Neural progenitor cell (in vitro differentiated cells): ENCODE data around the gene CXCL3. TPM values are rescaled to one million over a fixed set of nuclear protein-coding genes. Genes with fewer than 3 reads are reported as not detected.

Source experiments
- DNase-seq: peaks from one replicate; pipeline ENCODE4 v3.0.0-alpha.2; 2016; ENCODE audit warnings: low spot score
- H2AFZ ChIP-seq: fragments of 200-600 bp; sonication (generic); replicated peaks from 2 replicates; pipeline ENCODE4 v1.6.1; 2016; ENCODE audit warnings: antibody characterized with exemption
- H3F3A ChIP-seq: fragments of 200-600 bp; sonication (generic); 2 replicates; pipeline ENCODE4 v1.6.1; 2016; ENCODE audit warnings: antibody characterized with exemption, low read depth
- H3K27ac ChIP-seq: fragments of 200-600 bp; sonication (generic); 2 replicates; pipeline ENCODE4 v1.5.1; 2016; ENCODE audit warnings: mild to moderate bottlenecking
- H3K27me3 ChIP-seq: fragments of 200-600 bp; sonication (generic); 2 replicates; pipeline ENCODE4 v1.6.1; 2016; ENCODE audit warnings: mild to moderate bottlenecking, moderate library complexity
- H3K36me3 ChIP-seq: fragments of 200-600 bp; sonication (generic); 2 replicates; pipeline ENCODE4 v1.5.1; 2016
- H3K4me1 ChIP-seq: fragments of 200-600 bp; sonication (generic); 2 replicates; pipeline ENCODE4 v1.6.1; 2016; ENCODE audit warnings: mixed run types
- H3K4me2 ChIP-seq: fragments of 200-600 bp; sonication (generic); 2 replicates; pipeline ENCODE4 v1.6.1; 2016
- H3K4me3 ChIP-seq: fragments of 200-600 bp; sonication (generic); 2 replicates; pipeline ENCODE4 v1.5.1; 2016
- H3K79me2 ChIP-seq: fragments of 200-600 bp; sonication (generic); 2 replicates; pipeline ENCODE4 v1.6.1; 2016; ENCODE audit warnings: low read depth
- H3K9ac ChIP-seq: fragments of 200-600 bp; sonication (generic); 2 replicates; pipeline ENCODE4 v1.6.1; 2016
- H3K9me3 ChIP-seq: fragments of 200-600 bp; sonication (generic); 2 replicates; pipeline ENCODE4 v1.5.1; 2016; ENCODE audit warnings: low read depth
- H4K20me1 ChIP-seq: fragments of 200-600 bp; sonication (generic); 2 replicates; pipeline ENCODE4 v1.6.1; 2016; ENCODE audit warnings: low read depth
- H3K27ac Mint-ChIP-seq: 3 replicates; pipeline ENCODE4 v1.8.0; 2021; ENCODE audit warnings: mixed read lengths
- H3K27me3 Mint-ChIP-seq: 2 replicates; pipeline ENCODE4 v1.8.0; 2022; ENCODE audit warnings: low read depth, mild to moderate bottlenecking, inconsistent platforms, moderate library complexity, mixed read lengths; ENCODE audit not compliant: insufficient read depth
- H3K36me3 Mint-ChIP-seq: 3 replicates; pipeline ENCODE4 v1.8.0; 2021; ENCODE audit warnings: mixed read lengths
- H3K4me1 Mint-ChIP-seq: 3 replicates; pipeline ENCODE4 v1.8.0; 2021; ENCODE audit warnings: mixed read lengths
- H3K4me3 Mint-ChIP-seq: 3 replicates; pipeline ENCODE4 v1.8.0; 2021; ENCODE audit warnings: mild to moderate bottlenecking, moderate library complexity, mixed read lengths
- H3K9me3 Mint-ChIP-seq: 3 replicates; pipeline ENCODE4 v1.8.0; 2020; ENCODE audit warnings: mixed read lengths
- EZH2 ChIP-seq: fragments of 200-600 bp; sonication (generic); IDR thresholded peaks from 2 replicates; pipeline ENCODE4 v1.6.1; 2017; ENCODE audit warnings: antibody characterized with exemption, mild to moderate bottlenecking, moderate library complexity
- EZH2phosphoT487 ChIP-seq: fragments of 200-600 bp; sonication (generic); IDR thresholded peaks from 2 replicates; pipeline ENCODE4 v1.6.1; 2017; ENCODE audit warnings: antibody characterized with exemption
- total RNA-seq: library from RNA; depleted of rRNA; stranded (reverse); fragments of >200 nt; gene quantifications from 2 replicates; pipeline ENCODE4 v1.2.3, GENCODE V29; 2015; ENCODE audit warnings: low replicate concordance
- TF ChIP-seq, protein P1 (sequence below): fragments of 200-600 bp; sonication (generic); IDR thresholded peaks from 2 replicates; pipeline ENCODE4 v1.5.1; 2017; ENCODE audit warnings: antibody characterized with exemption, mild to moderate bottlenecking

Gene CXCL3
- total RNA-seq, 1 donor from 2014 or later, result 1.5 TPM

DNA sequence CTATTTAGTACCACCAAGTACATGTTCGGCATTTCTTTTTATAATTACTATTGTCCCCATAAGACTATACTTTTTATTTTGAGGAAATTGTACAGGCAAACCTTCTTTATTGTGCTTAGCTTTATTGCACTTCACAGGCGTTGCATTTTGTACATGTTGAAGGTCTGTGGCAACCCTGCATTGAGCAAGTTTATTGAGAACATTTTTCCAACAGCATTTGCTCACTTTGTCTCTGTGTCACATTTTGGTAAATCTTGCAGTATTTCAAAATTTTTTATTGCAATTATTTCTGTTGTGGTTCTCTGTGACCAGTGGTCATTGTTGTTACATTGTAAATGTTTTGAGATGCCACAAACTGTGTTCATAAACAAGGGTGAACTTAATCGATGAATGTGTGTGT lies 29.2 kb downstream of the CXCL3 start:
- no peaks in the 10 kb centered on the region for H4K20me1 ChIP-seq
- no peaks in the 10 kb centered on the region for H3K4me1 Mint-ChIP-seq
- no peaks in the 10 kb centered on the region for H3K36me3 Mint-ChIP-seq
- TF ChIP-seq EZH2 (no peak), EZH2phosphoT487 (no peak)
- TF ChIP-seq, protein P1, sequence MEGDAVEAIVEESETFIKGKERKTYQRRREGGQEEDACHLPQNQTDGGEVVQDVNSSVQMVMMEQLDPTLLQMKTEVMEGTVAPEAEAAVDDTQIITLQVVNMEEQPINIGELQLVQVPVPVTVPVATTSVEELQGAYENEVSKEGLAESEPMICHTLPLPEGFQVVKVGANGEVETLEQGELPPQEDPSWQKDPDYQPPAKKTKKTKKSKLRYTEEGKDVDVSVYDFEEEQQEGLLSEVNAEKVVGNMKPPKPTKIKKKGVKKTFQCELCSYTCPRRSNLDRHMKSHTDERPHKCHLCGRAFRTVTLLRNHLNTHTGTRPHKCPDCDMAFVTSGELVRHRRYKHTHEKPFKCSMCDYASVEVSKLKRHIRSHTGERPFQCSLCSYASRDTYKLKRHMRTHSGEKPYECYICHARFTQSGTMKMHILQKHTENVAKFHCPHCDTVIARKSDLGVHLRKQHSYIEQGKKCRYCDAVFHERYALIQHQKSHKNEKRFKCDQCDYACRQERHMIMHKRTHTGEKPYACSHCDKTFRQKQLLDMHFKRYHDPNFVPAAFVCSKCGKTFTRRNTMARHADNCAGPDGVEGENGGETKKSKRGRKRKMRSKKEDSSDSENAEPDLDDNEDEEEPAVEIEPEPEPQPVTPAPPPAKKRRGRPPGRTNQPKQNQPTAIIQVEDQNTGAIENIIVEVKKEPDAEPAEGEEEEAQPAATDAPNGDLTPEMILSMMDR, result no peak
- no peak overlapping the region for H2AFZ ChIP-seq
- no peaks in the 10 kb centered on the region for H3K27me3 Mint-ChIP-seq
- no peaks in the 10 kb centered on the region for H3K9me3 ChIP-seq
- H3F3A ChIP-seq, result no peaks in the 10 kb centered on the region
- no peaks in the 10 kb centered on the region for H3K36me3 ChIP-seq
- H3K4me3 ChIP-seq, result no peak overlapping the region
- no peaks in the 10 kb centered on the region for H3K27me3 ChIP-seq
- H3K9ac ChIP-seq, result no peak overlapping the region
- DNase-seq, result no peak
- no peak overlapping the region for H3K4me3 Mint-ChIP-seq
- H3K9me3 Mint-ChIP-seq, result no peaks in the 10 kb centered on the region
- no peaks in the 10 kb centered on the region for H3K79me2 ChIP-seq
- H3K27ac ChIP-seq, result no peak overlapping the region
- no peak overlapping the region for H3K4me2 ChIP-seq
- no peaks in the 10 kb centered on the region for H3K4me1 ChIP-seq
- H3K27ac Mint-ChIP-seq, result no peak overlapping the region

DNA sequence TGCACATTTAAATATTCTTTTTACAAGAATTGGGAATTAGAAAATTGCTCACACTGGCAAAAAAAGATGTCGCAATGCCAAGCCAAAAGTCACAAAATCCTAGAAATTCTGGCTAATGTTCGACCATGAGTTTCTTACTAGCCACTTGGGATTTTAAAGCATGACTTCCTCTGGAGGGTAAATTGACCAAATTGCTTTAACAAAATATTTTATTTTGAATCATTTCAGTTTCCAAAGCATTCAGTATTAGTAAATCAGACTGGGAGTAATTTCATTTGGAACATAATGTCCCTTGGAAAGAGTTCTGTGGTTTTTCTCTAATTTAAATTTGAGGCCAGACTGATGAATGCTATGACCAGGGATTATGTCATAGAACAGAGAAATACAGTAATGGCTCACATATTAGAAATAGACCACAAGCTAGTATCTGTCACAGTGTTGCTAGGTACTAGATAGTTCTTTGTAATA lies 32.4 kb downstream of the CXCL3 start:
- H3K79me2 ChIP-seq, result no peaks in the 10 kb centered on the region
- no peaks in the 10 kb centered on the region for H3K9me3 ChIP-seq
- no peak overlapping the region for H3K4me3 ChIP-seq
- no peaks in the 10 kb centered on the region for H4K20me1 ChIP-seq
- no peaks in the 10 kb centered on the region for H3K36me3 ChIP-seq
- H3K4me1 Mint-ChIP-seq, result no peaks in the 10 kb centered on the region
- no peak overlapping the region for H3K9ac ChIP-seq
- H3F3A ChIP-seq, result no peaks in the 10 kb centered on the region
- no peak overlapping the region for H3K4me3 Mint-ChIP-seq
- H3K9me3 Mint-ChIP-seq, result no peaks in the 10 kb centered on the region
- no peak overlapping the region for H2AFZ ChIP-seq
- H3K27me3 Mint-ChIP-seq, result peaks cover 2% of the 10 kb centered on the region
- H3K36me3 Mint-ChIP-seq, result no peaks in the 10 kb centered on the region
- no peaks in the 10 kb centered on the region for H3K4me1 ChIP-seq
- no peak for DNase-seq
- no peak overlapping the region for H3K27ac Mint-ChIP-seq
- H3K4me2 ChIP-seq, result no peak overlapping the region
- TF ChIP-seq EZH2phosphoT487 (no peak), EZH2 (no peak)
- TF ChIP-seq, protein P1, result no peak
- no peak overlapping the region for H3K27ac ChIP-seq
- H3K27me3 ChIP-seq, result no peaks in the 10 kb centered on the region

DNA sequence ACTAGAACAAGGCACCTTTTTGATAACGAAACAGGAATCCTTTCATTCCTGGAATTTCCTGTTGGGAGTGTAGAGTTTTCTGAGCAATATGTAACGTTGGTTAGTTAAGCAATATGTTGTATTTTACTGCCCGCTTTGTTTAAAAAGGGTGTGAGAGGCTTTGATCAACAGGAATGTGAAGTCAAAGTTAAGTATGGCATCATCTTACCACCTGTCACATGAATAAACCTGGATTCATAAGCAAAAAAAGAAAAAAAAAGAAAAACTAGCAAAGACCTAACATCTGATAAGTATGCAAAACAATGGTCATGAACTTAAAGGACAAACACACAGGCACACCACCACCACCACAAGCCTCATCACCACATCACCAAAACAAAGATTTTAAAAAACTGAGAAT lies 33.0 kb downstream of the CXCL3 start:
- H3K27me3 Mint-ChIP-seq, result peaks cover 2% of the 10 kb centered on the region
- no peak overlapping the region for H3K4me3 Mint-ChIP-seq
- no peaks in the 10 kb centered on the region for H3K79me2 ChIP-seq
- H3K9me3 ChIP-seq, result no peaks in the 10 kb centered on the region
- no peak for TF ChIP-seq EZH2
- TF ChIP-seq, protein P1, result no peak
- no peak for TF ChIP-seq EZH2phosphoT487
- H3K4me2 ChIP-seq, result no peak overlapping the region
- H3K9me3 Mint-ChIP-seq, result no peaks in the 10 kb centered on the region
- no peaks in the 10 kb centered on the region for H3K36me3 ChIP-seq
- no peak for DNase-seq
- no peaks in the 10 kb centered on the region for H3F3A ChIP-seq
- no peaks in the 10 kb centered on the region for H3K36me3 Mint-ChIP-seq
- H3K4me1 Mint-ChIP-seq, result no peaks in the 10 kb centered on the region
- H3K4me1 ChIP-seq, result no peaks in the 10 kb centered on the region
- no peak overlapping the region for H2AFZ ChIP-seq
- no peak overlapping the region for H3K27ac Mint-ChIP-seq
- H3K27me3 ChIP-seq, result no peaks in the 10 kb centered on the region
- H3K9ac ChIP-seq, result no peak overlapping the region
- no peak overlapping the region for H3K27ac ChIP-seq
- no peak overlapping the region for H3K4me3 ChIP-seq
- no peaks in the 10 kb centered on the region for H4K20me1 ChIP-seq
